SJCRH30 (cell line): ENCODE results near the gene ATP11A. TPM values are rescaled to one million over a fixed set of nuclear protein-coding genes. Genes with fewer than 3 reads are reported as not detected.

Source experiments
- DNase-seq, 2 experiments: peaks; one replicate each; pipeline ENCODE4 v3.0.0-alpha.2; 2015 to 2020
- H3K27ac ChIP-seq: fragments of 250-450 bp; sonication (Bioruptor Pico); 2 replicates; pipeline ENCODE4 v1.5.1; 2020; ENCODE audit warnings: mild to moderate bottlenecking, moderate library complexity
- H3K27me3 ChIP-seq: fragments of 250-450 bp; sonication (Bioruptor Pico); 2 replicates; pipeline ENCODE4 v1.5.1; 2020; ENCODE audit warnings: mild to moderate bottlenecking, moderate library complexity
- H3K36me3 ChIP-seq: fragments of 250-450 bp; sonication (Bioruptor Pico); 2 replicates; pipeline ENCODE4 v1.5.1; 2020; ENCODE audit warnings: mild to moderate bottlenecking, moderate library complexity
- H3K4me1 ChIP-seq: fragments of 250-450 bp; sonication (Bioruptor Pico); 2 replicates; pipeline ENCODE4 v1.5.1; 2020; ENCODE audit warnings: mild to moderate bottlenecking, moderate library complexity
- H3K4me3 ChIP-seq: fragments of 250-450 bp; sonication (Bioruptor Pico); 2 replicates; pipeline ENCODE4 v1.5.1; 2020; ENCODE audit warnings: mild to moderate bottlenecking, moderate library complexity
- H3K9me3 ChIP-seq: fragments of 250-450 bp; sonication (Bioruptor Pico); replicated peaks from 2 replicates; pipeline ENCODE4 v1.5.1; 2020; ENCODE audit warnings: mild to moderate bottlenecking, moderate library complexity
- total RNA-seq: library from RNA; depleted of rRNA; stranded (reverse); fragments of >200 nt; shearing (Covaris generic); gene quantifications from 2 replicates; pipeline ENCODE4 v1.2.3, GENCODE V29; 2014

ATP11A gene
- total RNA-seq, 1 experiment from 2014 or later: 14.2 TPM

DNA sequence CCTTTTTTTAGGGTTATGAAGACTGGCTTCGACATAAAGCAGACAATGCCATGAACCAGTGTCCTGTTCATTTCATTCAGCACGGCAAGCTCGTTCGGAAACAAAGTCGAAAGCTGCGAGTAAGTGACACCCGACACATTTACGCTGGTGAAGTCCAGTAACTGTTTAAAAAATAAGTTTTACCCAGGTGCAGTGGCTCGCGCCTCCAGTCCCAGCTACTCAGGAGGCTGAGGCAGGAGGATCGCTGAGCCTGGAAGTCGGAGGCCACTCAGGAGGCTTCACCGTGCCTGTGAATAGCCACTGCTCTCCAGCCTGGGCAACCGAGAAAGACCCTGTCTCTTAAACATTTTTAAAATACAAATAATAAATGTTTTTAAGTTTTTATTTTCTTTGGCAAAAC is 120.8 kb downstream of the ATP11A start:
- H3K27me3 ChIP-seq: no peaks in the 10 kb centered on the region
- H3K4me3 ChIP-seq: no peak overlapping the region
- no peak overlapping the region for H3K27ac ChIP-seq
- H3K4me1 ChIP-seq: no peaks in the 10 kb centered on the region
- no peaks in the 10 kb centered on the region for H3K9me3 ChIP-seq
- H3K36me3 ChIP-seq: no peaks in the 10 kb centered on the region
- DNase-seq: no peak

GRCh38 chr13:112812306-112813055 is 122.6 kb downstream of the ATP11A start:
- H3K36me3 ChIP-seq: peaks cover 10% of the 10 kb centered on the region
- no peak overlapping the region for H3K4me3 ChIP-seq
- H3K27ac ChIP-seq: no peak overlapping the region
- H3K4me1 ChIP-seq: no peaks in the 10 kb centered on the region
- H3K9me3 ChIP-seq: no peaks in the 10 kb centered on the region
- H3K27me3 ChIP-seq: no peaks in the 10 kb centered on the region
- no peak for DNase-seq

DNA sequence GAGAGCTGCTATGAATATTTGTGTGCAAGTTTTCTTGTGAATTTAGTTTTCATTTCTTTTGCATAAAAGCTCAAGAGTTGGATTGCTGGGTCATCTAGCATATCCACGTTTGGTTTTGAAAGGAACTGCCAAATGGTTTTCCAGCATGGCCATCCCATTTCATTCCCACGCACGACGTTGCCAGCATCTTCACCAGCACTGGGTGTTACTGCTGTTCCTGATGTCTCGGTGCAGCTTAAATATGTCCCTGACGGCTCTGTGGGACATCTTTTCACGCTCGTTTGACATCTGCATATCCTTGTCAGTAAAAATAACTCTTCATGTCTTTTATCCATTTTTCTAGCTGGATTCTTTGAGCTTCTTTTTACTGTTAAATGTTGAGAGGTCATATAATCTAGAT is 123.7 kb downstream of the ATP11A start:
- Histone ChIP-seq H3K36me3 (peaks cover 12% of the 10 kb centered on the region), H3K9me3 (no peaks in the 10 kb centered on the region), H3K4me1 (no peaks in the 10 kb centered on the region), H3K4me3 (no peak overlapping the region), H3K27me3 (no peaks in the 10 kb centered on the region), H3K27ac (no peak overlapping the region)
- DNase-seq: no peak

DNA sequence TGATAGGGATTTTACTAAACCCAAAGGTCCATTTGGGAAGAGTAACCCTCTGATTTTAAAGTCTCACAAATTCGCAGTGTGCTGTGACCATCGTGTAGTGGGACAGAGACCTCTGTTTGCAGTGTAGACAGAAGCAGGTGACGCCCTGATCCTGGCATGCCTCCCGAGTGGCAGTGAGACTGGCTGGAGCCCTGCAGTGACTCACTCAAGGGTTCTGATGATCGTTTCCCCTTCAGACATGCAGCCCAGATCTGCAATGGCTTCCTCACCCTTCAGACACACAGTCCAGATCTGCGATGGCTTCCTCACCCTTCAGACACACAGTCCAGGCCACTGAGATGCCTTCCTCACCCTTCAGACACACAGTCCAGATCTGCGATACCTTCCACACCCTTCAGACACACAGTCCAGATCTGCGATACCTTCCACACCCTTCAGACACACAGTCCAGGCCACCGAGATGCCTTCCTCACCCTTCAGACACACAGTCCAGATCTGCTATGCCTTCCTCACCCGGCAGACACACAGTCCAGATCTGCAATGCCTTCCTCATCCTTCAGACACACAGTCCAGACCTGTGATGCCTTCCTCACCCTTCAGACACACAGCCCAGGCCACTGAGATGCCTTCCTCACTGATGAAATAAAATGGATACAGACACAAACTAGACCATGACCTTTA is 125.2 kb downstream of the ATP11A start:
- no peaks in the 10 kb centered on the region for H3K27me3 ChIP-seq

GRCh38 chr13:112815871-112816270 is 126.0 kb downstream of the ATP11A start:
- DNase-seq: no peak

More for the DNA sequence above, 125.2 kb downstream of the ATP11A start:
- H3K9me3 ChIP-seq: no peaks in the 10 kb centered on the region
- H3K36me3 ChIP-seq: peaks cover 12% of the 10 kb centered on the region
- H3K4me3 ChIP-seq: no peak overlapping the region
- no peak for DNase-seq
- H3K27ac ChIP-seq: no peak overlapping the region
- H3K4me1 ChIP-seq: no peaks in the 10 kb centered on the region

DNA sequence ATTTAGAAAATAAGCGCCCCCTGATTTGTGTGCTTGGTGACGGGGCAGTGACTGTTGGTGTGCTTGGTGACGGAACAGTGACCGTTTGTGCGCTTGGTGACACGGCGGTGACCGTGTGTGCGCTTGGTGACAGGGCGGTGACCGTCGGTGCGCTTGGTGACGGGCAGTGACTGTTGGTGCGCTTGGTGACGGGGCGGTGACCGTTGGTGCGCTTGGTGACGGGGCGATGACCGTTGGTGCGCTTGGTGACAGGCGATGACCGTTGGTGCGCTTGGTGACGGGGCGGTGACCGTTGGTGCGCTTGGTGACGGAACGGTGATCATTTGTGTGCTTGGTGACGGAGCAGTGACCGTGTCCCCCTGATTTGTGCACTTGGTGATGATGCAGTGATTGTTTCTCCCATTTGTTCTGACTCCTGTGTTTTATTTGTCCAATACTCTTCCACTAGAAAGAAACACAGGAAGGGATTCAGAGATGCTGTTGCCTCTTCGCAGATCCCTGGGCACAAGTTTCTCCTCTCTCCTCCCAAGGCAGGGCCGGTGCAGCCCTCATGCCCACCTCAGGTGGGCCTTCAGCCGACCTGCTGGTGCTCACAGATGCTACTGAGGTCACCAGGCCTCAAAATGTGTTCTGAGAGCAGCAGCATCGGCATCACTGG is 128.3 kb downstream of the ATP11A start:
- H3K4me1 ChIP-seq: no peaks in the 10 kb centered on the region
- H3K27ac ChIP-seq: no peak overlapping the region
- DNase-seq: no peak
- peaks cover 12% of the 10 kb centered on the region for H3K36me3 ChIP-seq
- H3K4me3 ChIP-seq: no peak overlapping the region
- H3K9me3 ChIP-seq: no peaks in the 10 kb centered on the region
- no peaks in the 10 kb centered on the region for H3K27me3 ChIP-seq

More at GRCh38 chr13:112815871-112816270, 126.0 kb downstream of the ATP11A start:
- H3K36me3 ChIP-seq: peaks cover 12% of the 10 kb centered on the region
- no peak overlapping the region for H3K4me3 ChIP-seq
- no peaks in the 10 kb centered on the region for H3K9me3 ChIP-seq
- H3K27me3 ChIP-seq: no peaks in the 10 kb centered on the region
- H3K27ac ChIP-seq: no peak overlapping the region
- H3K4me1 ChIP-seq: no peaks in the 10 kb centered on the region

DNA sequence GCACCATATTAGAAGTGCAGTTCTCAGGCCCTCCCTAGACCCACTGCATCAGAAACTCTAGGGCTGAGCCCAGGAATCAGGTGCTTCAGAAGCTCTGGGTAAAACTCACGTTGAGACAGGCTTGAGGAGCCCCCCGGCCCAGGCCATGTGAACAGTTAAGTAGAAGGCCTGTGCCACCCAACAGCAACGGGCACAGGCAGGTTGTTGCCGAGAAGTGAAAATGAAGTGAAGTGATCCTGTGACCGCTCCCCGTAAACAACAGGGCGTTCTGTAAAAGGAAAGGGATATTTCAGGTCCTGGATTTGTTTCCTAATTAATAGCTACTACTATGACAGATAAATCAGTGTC is 128.8 kb downstream of the ATP11A start:
- Histone ChIP-seq H3K27me3 (no peaks in the 10 kb centered on the region), H3K4me3 (no peak overlapping the region), H3K36me3 (peaks cover 12% of the 10 kb centered on the region), H3K9me3 (no peaks in the 10 kb centered on the region), H3K4me1 (no peaks in the 10 kb centered on the region), H3K27ac (no peak overlapping the region)
- DNase-seq: no peak

DNA sequence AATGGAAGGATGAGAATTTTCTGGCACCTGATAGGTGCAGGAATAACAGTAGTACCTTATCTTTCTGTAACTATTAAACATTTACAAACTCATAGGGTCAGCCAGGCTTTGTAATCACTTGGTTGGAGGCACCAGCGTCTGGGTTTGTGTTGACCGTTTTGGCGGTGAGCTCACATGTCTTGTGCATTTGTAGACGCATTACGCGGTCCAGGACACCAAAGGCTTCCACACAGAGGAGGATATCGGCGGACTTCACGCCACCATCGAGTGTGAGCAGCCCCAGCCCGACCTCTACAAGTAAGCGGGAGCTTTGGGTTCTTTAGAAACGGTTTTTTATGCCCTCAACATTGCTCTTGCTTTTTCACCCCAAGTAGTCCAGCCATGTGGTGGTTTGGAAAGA is 129.3 kb downstream of the ATP11A start:
- Histone ChIP-seq H3K4me3 (no peak overlapping the region), H3K27me3 (no peaks in the 10 kb centered on the region), H3K9me3 (no peaks in the 10 kb centered on the region), H3K36me3 (peaks cover 12% of the 10 kb centered on the region), H3K27ac (no peak overlapping the region), H3K4me1 (no peaks in the 10 kb centered on the region)
- DNase-seq: no peak

- Histone ChIP-seq H3K27ac (no peak overlapping the region), H3K36me3 (peaks cover 12% of the 10 kb centered on the region), H3K4me1 (no peaks in the 10 kb centered on the region), H3K27me3 (no peaks in the 10 kb centered on the region), H3K4me3 (no peak overlapping the region), H3K9me3 (no peaks in the 10 kb centered on the region)
- no peak for DNase-seq
Observed at GRCh38 chr13:112819816-112820215, 130.0 kb downstream of the ATP11A start.

- H3K36me3 ChIP-seq: peaks cover 12% of the 10 kb centered on the region
- DNase-seq: no peak
- no peaks in the 10 kb centered on the region for H3K4me1 ChIP-seq
- no peak overlapping the region for H3K4me3 ChIP-seq
- no peaks in the 10 kb centered on the region for H3K9me3 ChIP-seq
- no peaks in the 10 kb centered on the region for H3K27me3 ChIP-seq
- no peak overlapping the region for H3K27ac ChIP-seq
Observed at GRCh38 chr13:112820318-112820717, 130.5 kb downstream of the ATP11A start.

- Histone ChIP-seq H3K27me3 (no peaks in the 10 kb centered on the region), H3K9me3 (no peaks in the 10 kb centered on the region), H3K4me3 (no peak overlapping the region), H3K27ac (no peak overlapping the region), H3K36me3 (peaks cover 12% of the 10 kb centered on the region), H3K4me1 (no peaks in the 10 kb centered on the region)
- no peak for DNase-seq
Observed at GRCh38 chr13:112821340-112822055, 131.7 kb downstream of the ATP11A start.

- no peak overlapping the region for H3K27ac ChIP-seq
- H3K9me3 ChIP-seq: no peaks in the 10 kb centered on the region
- no peaks in the 10 kb centered on the region for H3K27me3 ChIP-seq
- H3K4me3 ChIP-seq: no peak overlapping the region
- H3K36me3 ChIP-seq: no peaks in the 10 kb centered on the region
- DNase-seq: no peak
- H3K4me1 ChIP-seq: no peaks in the 10 kb centered on the region
Observed at GRCh38 chr13:112822851-112823250, 133.0 kb downstream of the ATP11A start.

DNA sequence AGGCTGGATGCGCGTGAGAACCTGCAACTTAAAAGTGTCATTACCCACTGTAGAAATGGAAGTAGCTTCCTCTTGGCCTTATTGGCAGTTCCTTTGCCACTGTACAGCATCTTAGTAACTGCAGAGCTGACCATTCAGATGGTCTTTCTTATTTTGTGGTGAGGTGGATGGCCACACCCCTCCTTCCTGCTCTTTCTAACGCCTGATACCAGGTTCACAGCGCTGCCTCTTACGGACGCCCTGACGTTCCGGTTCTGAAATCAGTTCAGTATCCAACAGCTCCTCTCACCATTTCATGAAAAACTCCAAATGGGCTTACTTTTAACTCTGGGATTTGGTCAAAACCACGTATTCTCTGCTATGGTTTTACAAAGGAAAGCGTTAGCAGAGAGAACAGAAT is 134.6 kb downstream of the ATP11A start:
- no peak for DNase-seq
- H3K36me3 ChIP-seq: no peaks in the 10 kb centered on the region
- H3K4me1 ChIP-seq: no peaks in the 10 kb centered on the region
- no peak overlapping the region for H3K4me3 ChIP-seq
- H3K9me3 ChIP-seq: no peaks in the 10 kb centered on the region
- H3K27me3 ChIP-seq: no peaks in the 10 kb centered on the region
- H3K27ac ChIP-seq: no peak overlapping the region

DNA sequence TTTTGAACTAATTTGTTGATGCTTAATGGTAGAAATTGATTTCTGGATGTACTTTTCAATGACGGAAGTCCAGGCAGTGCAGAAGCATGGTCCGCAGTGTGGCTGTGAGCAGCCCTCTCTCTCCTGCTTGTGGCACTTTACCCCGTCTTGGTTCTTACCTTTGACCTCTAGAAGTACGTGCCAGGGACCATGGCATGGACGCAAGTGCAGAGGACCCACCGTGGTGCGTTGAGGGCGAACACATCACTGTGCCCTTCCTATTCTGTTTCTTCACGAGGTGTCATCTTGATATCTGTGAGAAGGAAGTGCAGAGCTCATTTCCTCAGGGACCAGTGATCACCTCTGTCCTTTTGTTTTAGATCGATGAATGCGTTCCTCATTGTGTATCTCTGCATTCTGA is 135.2 kb downstream of the ATP11A start:
- Histone ChIP-seq H3K4me3 (no peak overlapping the region), H3K4me1 (no peaks in the 10 kb centered on the region), H3K27me3 (no peaks in the 10 kb centered on the region), H3K36me3 (no peaks in the 10 kb centered on the region), H3K9me3 (no peaks in the 10 kb centered on the region), H3K27ac (no peak overlapping the region)
- DNase-seq: no peak

GRCh38 chr13:112825875-112826274 is 136.0 kb downstream of the ATP11A start:
- Histone ChIP-seq H3K36me3 (no peaks in the 10 kb centered on the region), H3K4me1 (no peaks in the 10 kb centered on the region), H3K9me3 (no peaks in the 10 kb centered on the region), H3K27me3 (no peaks in the 10 kb centered on the region), H3K27ac (no peak overlapping the region), H3K4me3 (no peak overlapping the region)
- no peak for DNase-seq
